MM.1S (cell line): Measurements from ENCODE around the gene ZBTB5.

ENCODE experiments used
- DNase-seq: peaks from one replicate; pipeline ENCODE4 v3.0.0-alpha.2; 2015
- H2AFZ ChIP-seq: fragments of 300-600 bp; sonication (generic); 2 replicates; pipeline ENCODE4 v1.6.0; 2016; ENCODE audit warnings: antibody characterized with exemption, low read length
- H3F3A ChIP-seq: fragments of 300-600 bp; sonication (generic); 2 replicates; pipeline ENCODE4 v1.6.1; 2016; ENCODE audit warnings: mild to moderate bottlenecking, antibody characterized with exemption, low read length, moderate library complexity, mixed read lengths; ENCODE audit not compliant: insufficient read depth
- H3K27ac ChIP-seq: fragments of 300-600 bp; sonication (generic); 2 replicates; pipeline ENCODE4 v1.5.1; 2016; ENCODE audit warnings: mild to moderate bottlenecking, low read length
- H3K27me3 ChIP-seq: fragments of 300-600 bp; sonication (generic); replicated peaks from 2 replicates; pipeline ENCODE4 v1.6.0; 2016; ENCODE audit warnings: low read length; ENCODE audit not compliant: insufficient read depth
- H3K36me3 ChIP-seq: fragments of 300-600 bp; sonication (generic); replicated peaks from 2 replicates; pipeline ENCODE4 v1.6.1; 2016; ENCODE audit warnings: mild to moderate bottlenecking, low read length, mixed read lengths; ENCODE audit not compliant: insufficient read depth
- H3K4me1 ChIP-seq: fragments of 300-600 bp; sonication (generic); 2 replicates; pipeline ENCODE4 v1.6.1; 2016; ENCODE audit warnings: low read length, mixed read lengths
- H3K4me2 ChIP-seq: fragments of 300-600 bp; sonication (generic); 2 replicates; pipeline ENCODE4 v1.6.0; 2016; ENCODE audit warnings: low read depth, low read length
- H3K4me3 ChIP-seq: fragments of 300-600 bp; sonication (generic); 2 replicates; pipeline ENCODE4 v1.5.1; 2016; ENCODE audit warnings: low read length, mixed read lengths
- H3K79me2 ChIP-seq: fragments of 300-600 bp; sonication (generic); 2 replicates; pipeline ENCODE4 v1.6.1; 2016; ENCODE audit warnings: mixed run types, low read length, mixed read lengths
- H3K9ac ChIP-seq: fragments of 300-600 bp; sonication (generic); 2 replicates; pipeline ENCODE4 v1.6.1; 2016; ENCODE audit warnings: low read length, mixed read lengths
- H3K9me2 ChIP-seq: fragments of 300-600 bp; sonication (generic); replicated peaks from 2 replicates; pipeline ENCODE4 v1.6.1; 2016; ENCODE audit warnings: mild to moderate bottlenecking, low read length, mixed read lengths; ENCODE audit not compliant: insufficient read depth
- H3K9me3 ChIP-seq: fragments of 300-600 bp; sonication (generic); replicated peaks from 2 replicates; pipeline ENCODE4 v1.6.1; 2016; ENCODE audit warnings: mild to moderate bottlenecking, low read length, mixed read lengths; ENCODE audit not compliant: insufficient read depth
- H4K20me1 ChIP-seq: fragments of 300-600 bp; sonication (generic); 2 replicates; pipeline ENCODE4 v1.6.1; 2016; ENCODE audit warnings: mild to moderate bottlenecking, low read length, moderate library complexity, mixed read lengths; ENCODE audit not compliant: insufficient read depth
- CTCF ChIP-seq: fragments of 300-600 bp; sonication (generic); IDR thresholded peaks from 2 replicates; pipeline ENCODE4 v1.5.1; 2016; ENCODE audit warnings: antibody characterized with exemption, low read length, mixed read lengths
- EZH2 ChIP-seq: fragments of 300-600 bp; sonication (generic); optimal IDR thresholded peaks from 2 replicates; pipeline ENCODE3; 2017; ENCODE audit warnings: low read depth, mild to moderate bottlenecking, antibody characterized with exemption, low read length, mixed read lengths
- EZH2phosphoT487 ChIP-seq: fragments of 300-600 bp; sonication (generic); IDR thresholded peaks from 2 replicates; pipeline ENCODE4 v1.6.1; 2018; ENCODE audit warnings: antibody characterized with exemption, low read length

The ZBTB5 gene

GRCh38 chr9:37392272-37392671 lies 73.0 kb downstream of the ZBTB5 start:
- peaks cover 12% of the 10 kb centered on the region for H3K4me1 ChIP-seq
- H3K9ac ChIP-seq = no peak overlapping the region
- H3K27me3 ChIP-seq = no peaks in the 10 kb centered on the region
- no peaks in the 10 kb centered on the region for H4K20me1 ChIP-seq
- no peaks in the 10 kb centered on the region for H3K9me2 ChIP-seq
- no peak overlapping the region for H2AFZ ChIP-seq
- no peaks in the 10 kb centered on the region for H3K36me3 ChIP-seq
- TF ChIP-seq CTCF = no peak
- no peak for TF ChIP-seq EZH2phosphoT487
- TF ChIP-seq EZH2 = no peak
- H3K9me3 ChIP-seq = no peaks in the 10 kb centered on the region
- H3K27ac ChIP-seq = no peak overlapping the region
- H3K4me2 ChIP-seq = no peak overlapping the region
- no peak for DNase-seq
- no peak overlapping the region for H3K4me3 ChIP-seq
- H3K79me2 ChIP-seq = no peaks in the 10 kb centered on the region
- H3F3A ChIP-seq = no peaks in the 10 kb centered on the region; the same call in 1 of the 2 replicates

- DNase-seq = peak; percentile 95
- Histone ChIP-seq H3K79me2 (no peaks in the 10 kb centered on the region), H2AFZ (no peak overlapping the region), H3F3A (no peaks in the 10 kb centered on the region; the same call in 1 of the 2 replicates), H4K20me1 (no peaks in the 10 kb centered on the region), H3K9me2 (no peaks in the 10 kb centered on the region), H3K27me3 (no peaks in the 10 kb centered on the region), H3K4me1 (peaks cover 12% of the 10 kb centered on the region), H3K36me3 (no peaks in the 10 kb centered on the region), H3K9ac (no peak overlapping the region), H3K4me3 (no peak overlapping the region), H3K4me2 (peak overlapping the region; percentile 26; the same call in 1 of the 2 replicates), H3K9me3 (no peaks in the 10 kb centered on the region), H3K27ac (no peak overlapping the region)
- TF ChIP-seq EZH2 (no peak), CTCF (peak; percentile 82), EZH2phosphoT487 (no peak)
Observed at GRCh38 chr9:37390759-37391158, 74.5 kb downstream of the ZBTB5 start.
